Activated CD4-positive, alpha-beta T cell treated with anti-CD3 and anti-CD28 coated beads for 36 hours (primary cell): Measurements from ENCODE around the gene SGIP1. TPM values are rescaled to one million over a fixed set of nuclear protein-coding genes. Genes with fewer than 3 reads are reported as not detected.
"Not testable (repeated sequence)": the region's sequence is repeated elsewhere in the genome, so short reads cannot be mapped to it uniquely, and the experiment has no call there.

ENCODE experiments used
- ATAC-seq: fragments of 200-7000 bp; cut with Tn5 transposase; one replicate; pipeline ENCODE4 v1.10.0; 2021; ENCODE audit warnings: mild to moderate bottlenecking, moderate library complexity
- CTCF ChIA-PET: fragments of 350-600 bp; sonication (Branson Sonifier 250); formaldehyde crosslinking; loops from one replicate; lab custom pipeline; 2021; ENCODE audit warnings: antibody characterized with exemption; lab: Charles Lee
- POLR2A ChIA-PET: fragments of 350-600 bp; sonication (Branson Sonifier 250); formaldehyde crosslinking; loops from one replicate; lab custom pipeline; 2021; ENCODE audit warnings: antibody characterized with exemption, inconsistent platforms; lab: Charles Lee
- DNase-seq: peaks from one replicate; pipeline ENCODE4 v3.0.0-alpha.2; 2020
- H3K27ac Mint-ChIP-seq: one replicate; pipeline ENCODE4 v1.8.0; 2021; ENCODE audit warnings: mixed read lengths
- H3K27me3 Mint-ChIP-seq: one replicate; pipeline ENCODE4 v1.8.0; 2021; ENCODE audit warnings: mixed read lengths
- H3K36me3 Mint-ChIP-seq: one replicate; pipeline ENCODE4 v1.8.0; 2021; ENCODE audit warnings: low read depth, mixed read lengths
- H3K4me1 Mint-ChIP-seq: one replicate; pipeline ENCODE4 v1.8.0; 2021; ENCODE audit warnings: mixed read lengths
- H3K4me3 Mint-ChIP-seq: one replicate; pipeline ENCODE4 v1.8.0; 2021; ENCODE audit warnings: mild to moderate bottlenecking, moderate library complexity, mixed read lengths
- H3K9me3 Mint-ChIP-seq: one replicate; pipeline ENCODE4 v1.8.0; 2021; ENCODE audit warnings: low read depth, mixed read lengths
- intact Hi-C, 2 experiments: fragments of 100-400 bp; cut with DNase I in 1 of 2; cut with micrococcal nuclease in 1 of 2; formaldehyde crosslinking; loops; one replicate each; pipeline versions ENCODE4 v1.14.2 to v1.15.1; 2022 to 2024; cut with DNase I, micrococcal nuclease
- total RNA-seq, 2 experiments: library from RNA; stranded (reverse); gene quantifications; one replicate each; pipeline ENCODE4 v1.2.3, GENCODE V29; 2021

The SGIP1 gene
- total RNA-seq, 2 experiments from 2014 or later = 0.02 to 0.05 TPM

DNA sequence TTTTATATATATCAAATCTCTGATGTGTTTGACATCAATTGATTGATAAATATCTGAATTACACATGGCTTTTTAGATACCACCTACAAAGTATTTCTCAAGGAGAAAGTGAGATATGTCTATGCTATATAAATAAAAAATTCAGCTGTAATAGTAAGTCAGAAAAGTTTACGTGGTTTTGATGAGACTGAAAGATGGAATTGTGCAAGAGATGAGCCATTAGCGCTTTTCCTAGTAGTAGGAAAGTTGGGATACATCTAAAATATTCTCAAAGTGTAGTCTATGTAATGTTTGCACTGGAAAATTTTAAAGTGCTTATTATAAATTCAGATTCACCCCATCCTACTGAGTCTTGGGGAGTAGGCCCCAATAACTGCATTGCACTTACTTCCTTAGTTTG, 49.1 kb downstream of the SGIP1 start:
- Mint-ChIP-seq H3K36me3 (no peaks in the 10 kb centered on the region), H3K27me3 (peaks cover 9% of the 10 kb centered on the region), H3K4me3 (no peak overlapping the region), H3K9me3 (no peaks in the 10 kb centered on the region), H3K27ac (no peak overlapping the region), H3K4me1 (no peaks in the 10 kb centered on the region)
- intact Hi-C loops = no loop called here
- POLR2A ChIA-PET = no interaction called here
- CTCF ChIA-PET = no interaction called here
- no peak for ATAC-seq
- DNase-seq = no peak

DNA sequence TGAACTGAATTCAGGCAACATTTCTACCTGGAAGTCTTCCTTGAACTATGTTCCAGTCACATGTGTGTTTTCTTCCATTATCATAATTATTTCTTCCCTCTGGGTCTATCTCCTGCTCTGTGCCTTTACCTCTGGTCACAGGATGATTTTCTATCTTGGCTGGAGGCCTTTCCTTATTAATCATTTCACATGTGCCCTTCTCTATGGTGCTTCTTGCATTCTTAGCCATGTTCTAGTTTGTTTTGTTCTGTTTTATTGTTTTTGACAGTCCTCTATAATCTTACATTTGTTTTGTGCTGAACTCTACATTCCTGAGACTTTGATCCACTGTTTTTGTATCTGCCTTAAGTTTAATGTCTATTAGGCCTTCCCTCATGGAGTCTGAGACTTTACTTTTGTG, 51.0 kb downstream of the SGIP1 start:
- no peaks in the 10 kb centered on the region for H3K36me3 Mint-ChIP-seq
- CTCF ChIA-PET = interaction anchor here (1.7 kb wide), 1 partner anchor 11 kb away, joined by 6 read pairs; no protein-coding TSS in a partner anchor
- H3K4me3 Mint-ChIP-seq = no peak overlapping the region
- no peaks in the 10 kb centered on the region for H3K4me1 Mint-ChIP-seq
- no peaks in the 10 kb centered on the region for H3K9me3 Mint-ChIP-seq
- H3K27ac Mint-ChIP-seq = no peak overlapping the region
- DNase-seq (no peak), ATAC-seq (no peak)
- peaks cover 7% of the 10 kb centered on the region for H3K27me3 Mint-ChIP-seq
- POLR2A ChIA-PET = no interaction called here
- intact Hi-C loops = no loop called here

DNA sequence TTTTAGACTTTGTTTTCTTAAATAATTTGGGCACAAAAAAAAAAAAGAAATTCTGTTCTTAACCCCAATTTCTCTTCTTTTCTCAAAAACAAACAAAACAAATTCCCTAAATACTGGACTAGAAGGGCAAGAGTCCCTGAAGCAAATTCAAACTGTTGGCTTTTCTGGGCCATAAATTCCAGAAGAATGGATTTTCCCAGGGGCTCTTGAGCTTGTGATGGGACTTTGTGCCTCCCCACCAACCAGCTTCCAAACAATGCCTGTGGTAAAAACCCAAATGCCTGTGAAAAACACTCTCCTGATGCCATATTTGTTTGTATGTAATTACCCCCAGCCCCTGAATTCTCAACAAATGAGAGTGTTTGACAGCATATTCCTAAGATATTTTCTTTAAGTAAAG, 55.4 kb downstream of the SGIP1 start:
- Mint-ChIP-seq H3K27ac (no peak overlapping the region), H3K9me3 (no peaks in the 10 kb centered on the region), H3K4me1 (no peaks in the 10 kb centered on the region), H3K36me3 (no peaks in the 10 kb centered on the region), H3K4me3 (no peak overlapping the region), H3K27me3 (peaks cover 4% of the 10 kb centered on the region)
- CTCF ChIA-PET = no interaction called here
- no peak for DNase-seq
- no peak for ATAC-seq
- intact Hi-C loops = no loop called here
- POLR2A ChIA-PET = no interaction called here

DNA sequence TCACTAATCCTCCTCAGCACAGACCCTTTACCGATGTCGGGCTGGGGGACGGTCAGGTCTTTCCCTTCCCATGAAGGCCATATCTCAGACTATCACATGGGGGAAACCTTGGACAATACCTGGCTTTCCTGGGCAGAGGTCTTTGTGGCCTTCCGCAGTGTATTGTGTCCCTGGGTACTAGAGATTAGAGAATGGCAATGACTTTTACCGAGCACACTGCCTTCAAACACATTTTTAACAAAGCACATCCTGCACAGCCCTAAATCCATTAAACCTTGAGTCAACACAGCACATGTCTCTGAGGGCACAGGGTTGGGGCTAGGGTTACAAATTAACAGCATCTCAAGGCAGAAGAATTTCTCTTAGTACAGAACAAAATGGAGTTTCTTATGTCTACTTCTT, 58.2 kb downstream of the SGIP1 start:
- H3K27me3 Mint-ChIP-seq, ATAC-seq, H3K9me3 Mint-ChIP-seq, H3K4me3 Mint-ChIP-seq, H3K4me1 Mint-ChIP-seq, H3K36me3 Mint-ChIP-seq, DNase-seq, intact Hi-C loops, H3K27ac Mint-ChIP-seq, POLR2A ChIA-PET, CTCF ChIA-PET: not testable (repeated sequence)

DNA sequence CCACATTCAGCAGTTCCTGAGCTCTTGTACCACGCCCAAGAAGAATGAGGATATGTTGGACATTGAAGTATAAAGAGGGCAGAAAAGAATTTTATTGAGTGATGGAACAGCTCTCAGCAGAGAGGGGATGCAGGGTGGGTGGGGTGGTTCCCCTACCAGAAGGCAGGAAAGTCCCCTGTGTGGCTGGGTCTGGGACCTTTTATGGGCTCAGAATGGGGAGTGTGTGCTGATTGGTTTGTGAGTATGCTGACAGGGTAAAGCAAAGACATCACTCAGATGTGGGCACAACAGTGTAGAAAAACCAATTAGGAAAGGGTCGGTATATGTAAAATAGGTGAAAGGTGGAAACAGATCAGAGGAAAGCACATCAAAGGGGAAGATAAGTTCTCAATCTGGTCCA, 62.2 kb downstream of the SGIP1 start:
- ATAC-seq (no peak), DNase-seq (no peak)
- intact Hi-C loops = no loop called here
- no peak overlapping the region for H3K4me3 Mint-ChIP-seq
- peaks cover 1% of the 10 kb centered on the region for H3K9me3 Mint-ChIP-seq
- no peaks in the 10 kb centered on the region for H3K4me1 Mint-ChIP-seq
- H3K27me3 Mint-ChIP-seq = peaks cover 12% of the 10 kb centered on the region
- POLR2A ChIA-PET = no interaction called here
- H3K36me3 Mint-ChIP-seq = no peaks in the 10 kb centered on the region
- H3K27ac Mint-ChIP-seq = no peak overlapping the region
- CTCF ChIA-PET = interaction anchor here (1.5 kb wide), 1 partner anchor 130 kb away, joined by 5 read pairs; no protein-coding TSS in a partner anchor

DNA sequence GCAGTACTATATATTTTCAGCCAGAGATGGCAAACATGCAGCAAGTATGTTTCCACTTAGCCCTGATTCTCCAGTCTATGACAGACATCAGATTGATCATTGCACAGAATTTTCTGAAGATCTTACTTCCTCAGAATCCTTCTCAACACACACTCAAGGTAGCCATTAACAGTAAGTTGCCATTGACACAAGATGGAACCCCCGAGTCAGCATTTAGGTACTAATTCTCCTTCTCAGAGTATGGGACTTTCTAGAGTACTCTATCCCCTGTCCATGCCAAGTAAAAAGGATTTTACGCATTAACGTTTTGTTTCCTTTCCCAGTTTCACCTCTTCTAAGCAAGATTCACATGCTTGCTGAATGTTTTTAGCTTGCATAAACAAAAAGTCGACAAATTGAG, 63.5 kb downstream of the SGIP1 start:
- ChIA-PET POLR2A (no interaction called here), CTCF (no interaction called here)
- Mint-ChIP-seq H3K36me3 (no peaks in the 10 kb centered on the region), H3K4me3 (no peak overlapping the region), H3K27ac (no peak overlapping the region), H3K9me3 (peaks cover 1% of the 10 kb centered on the region), H3K4me1 (no peaks in the 10 kb centered on the region), H3K27me3 (peaks cover 12% of the 10 kb centered on the region)
- no peak for DNase-seq
- intact Hi-C loops = no loop called here
- ATAC-seq = no peak

DNA sequence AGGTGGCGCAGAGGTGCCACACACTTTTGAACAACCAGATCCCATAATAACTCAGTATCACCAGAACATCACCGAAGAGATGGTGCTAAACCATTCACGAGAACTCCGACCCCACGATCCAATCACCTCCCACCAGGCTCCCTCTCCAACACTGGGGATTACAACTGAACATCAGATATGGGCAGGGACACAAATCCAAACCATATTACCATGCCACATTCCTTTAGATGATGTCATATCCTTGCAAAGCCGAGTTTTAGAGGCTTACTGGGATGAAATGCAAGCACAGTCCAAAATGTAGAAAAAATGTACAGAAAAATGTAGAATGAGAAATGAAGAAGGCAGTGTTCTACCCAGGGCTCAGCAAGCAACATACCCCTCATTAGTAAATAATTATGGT, 64.7 kb downstream of the SGIP1 start:
- Mint-ChIP-seq H3K27me3 (peaks cover 12% of the 10 kb centered on the region), H3K4me1 (no peaks in the 10 kb centered on the region), H3K27ac (no peak overlapping the region), H3K4me3 (no peak overlapping the region), H3K9me3 (peaks cover 1% of the 10 kb centered on the region), H3K36me3 (no peaks in the 10 kb centered on the region)
- intact Hi-C loops = no loop called here
- ChIA-PET CTCF (no interaction called here), POLR2A (no interaction called here)
- ATAC-seq (no peak), DNase-seq (no peak)

DNA sequence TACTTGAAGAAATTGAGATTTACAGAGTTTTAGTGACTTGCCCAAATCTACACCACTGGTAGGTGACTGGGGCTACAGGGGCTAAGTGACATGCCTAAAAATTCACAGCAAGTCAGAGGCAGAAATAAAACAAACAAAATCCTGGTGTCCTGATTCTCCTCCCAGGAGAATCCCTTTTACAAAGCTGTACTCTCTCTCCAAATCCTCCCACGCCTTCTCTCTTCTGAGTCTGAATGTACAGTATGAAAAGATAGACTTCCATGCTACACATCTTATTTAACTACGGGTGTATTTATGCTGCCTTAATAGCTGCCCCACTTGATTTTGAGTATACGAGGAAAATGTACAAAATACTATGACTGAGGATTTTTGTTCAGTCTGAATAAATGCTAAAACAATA, 65.4 kb downstream of the SGIP1 start:
- H3K27ac Mint-ChIP-seq = no peak overlapping the region
- ChIA-PET CTCF (interaction anchor here (1.3 kb wide), 1 partner anchor 13 kb away, joined by 3 read pairs; no protein-coding TSS in a partner anchor), POLR2A (no interaction called here)
- H3K9me3 Mint-ChIP-seq = peaks cover 1% of the 10 kb centered on the region
- intact Hi-C loops = no loop called here
- DNase-seq (no peak), ATAC-seq (no peak)
- no peak overlapping the region for H3K4me3 Mint-ChIP-seq
- no peaks in the 10 kb centered on the region for H3K36me3 Mint-ChIP-seq
- H3K27me3 Mint-ChIP-seq = peaks cover 14% of the 10 kb centered on the region
- H3K4me1 Mint-ChIP-seq = no peaks in the 10 kb centered on the region

DNA sequence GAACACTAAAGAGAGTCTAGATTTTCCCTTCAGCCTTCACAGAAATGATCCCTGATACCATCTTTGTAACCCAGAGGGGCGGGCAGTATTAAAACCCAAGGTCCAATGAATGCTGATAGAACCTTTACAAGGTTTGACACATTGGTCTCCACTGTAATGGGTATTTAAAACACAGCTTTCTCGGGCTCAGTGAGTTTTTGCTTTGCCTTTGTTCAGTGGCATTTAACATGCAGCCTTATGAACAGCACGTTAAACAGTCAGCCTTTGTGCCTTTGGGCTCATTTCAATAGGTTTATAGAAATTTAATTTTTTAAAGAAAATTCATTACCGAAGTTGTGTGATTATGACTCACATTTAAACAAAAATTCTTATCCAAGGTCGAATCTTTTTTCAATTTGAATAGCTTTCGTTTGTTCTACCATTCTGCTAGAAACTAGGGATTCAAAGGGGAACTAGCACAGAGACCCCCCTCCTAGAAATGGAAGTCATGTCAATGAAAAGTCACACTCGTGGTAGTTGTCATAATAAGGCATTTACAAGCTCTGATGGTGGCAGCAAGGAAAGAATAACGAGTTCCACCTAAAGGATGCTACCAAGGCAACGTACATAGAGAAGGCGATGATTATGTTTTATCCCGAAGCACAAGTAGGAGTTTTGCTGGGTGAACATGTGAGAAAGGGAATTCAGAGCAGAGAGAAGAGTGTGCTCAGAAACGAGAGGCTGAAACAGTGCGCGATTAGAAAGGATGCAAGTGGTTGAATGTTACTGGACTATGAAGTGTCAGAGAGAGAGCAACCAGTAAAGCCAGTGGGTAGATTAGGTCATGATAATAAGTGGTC, 66.2 kb downstream of the SGIP1 start:
- DNase-seq (no peak), ATAC-seq (no peak)
- Mint-ChIP-seq H3K27ac (no peak overlapping the region), H3K36me3 (no peaks in the 10 kb centered on the region), H3K4me1 (no peaks in the 10 kb centered on the region), H3K27me3 (peaks cover 17% of the 10 kb centered on the region), H3K9me3 (peaks cover 1% of the 10 kb centered on the region), H3K4me3 (no peak overlapping the region)
- ChIA-PET POLR2A (no interaction called here), CTCF (interaction anchor here (1.3 kb wide), 1 partner anchor 12 kb away, joined by 3 read pairs; no protein-coding TSS in a partner anchor)
- intact Hi-C loops = no loop called here

DNA sequence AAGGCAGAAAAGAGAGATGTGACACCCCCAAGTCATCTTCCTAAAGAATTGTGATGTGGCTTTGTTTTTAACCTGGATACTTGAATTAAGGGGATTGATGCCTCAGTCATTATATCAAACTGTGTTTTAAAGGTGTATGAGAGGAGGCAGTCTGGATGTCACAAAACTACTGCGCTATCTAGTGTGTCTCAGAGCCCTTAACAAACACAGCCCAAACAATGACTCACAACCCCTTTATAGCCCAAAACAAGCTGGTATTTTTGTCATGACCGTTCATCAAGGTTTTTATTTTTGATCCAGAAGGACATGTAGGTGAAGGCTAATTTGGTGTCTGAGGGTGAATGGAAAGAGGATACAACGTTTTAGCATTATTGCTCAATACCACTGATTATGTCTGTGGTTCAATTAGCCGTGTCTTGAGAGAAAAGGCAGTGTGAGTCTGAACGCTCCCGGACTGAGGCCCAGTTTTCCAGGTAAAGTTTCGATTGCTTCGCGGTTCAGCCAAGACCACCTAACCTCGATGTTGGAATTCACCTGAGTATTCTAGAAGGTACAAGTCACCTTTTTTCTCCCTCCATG, 71.6 kb downstream of the SGIP1 start:
- H3K27ac Mint-ChIP-seq = no peak overlapping the region
- POLR2A ChIA-PET = interaction anchor here (0.6 kb wide), 1 partner anchor 1951 kb away, joined by 8 read pairs; no protein-coding TSS in a partner anchor
- H3K9me3 Mint-ChIP-seq = no peaks in the 10 kb centered on the region
- H3K27me3 Mint-ChIP-seq = peaks cover 9% of the 10 kb centered on the region
- no peaks in the 10 kb centered on the region for H3K4me1 Mint-ChIP-seq
- no peak overlapping the region for H3K4me3 Mint-ChIP-seq
- ATAC-seq = no peak
- CTCF ChIA-PET = interaction anchor here (1.5 kb wide), 1 partner anchor 102 kb away, joined by 3 read pairs; no protein-coding TSS in a partner anchor
- intact Hi-C loops = loop anchor here (5.0 kb wide), 1 partner anchor 122 kb away; no protein-coding TSS in a partner anchor
- H3K36me3 Mint-ChIP-seq = no peaks in the 10 kb centered on the region
- DNase-seq = no peak

DNA sequence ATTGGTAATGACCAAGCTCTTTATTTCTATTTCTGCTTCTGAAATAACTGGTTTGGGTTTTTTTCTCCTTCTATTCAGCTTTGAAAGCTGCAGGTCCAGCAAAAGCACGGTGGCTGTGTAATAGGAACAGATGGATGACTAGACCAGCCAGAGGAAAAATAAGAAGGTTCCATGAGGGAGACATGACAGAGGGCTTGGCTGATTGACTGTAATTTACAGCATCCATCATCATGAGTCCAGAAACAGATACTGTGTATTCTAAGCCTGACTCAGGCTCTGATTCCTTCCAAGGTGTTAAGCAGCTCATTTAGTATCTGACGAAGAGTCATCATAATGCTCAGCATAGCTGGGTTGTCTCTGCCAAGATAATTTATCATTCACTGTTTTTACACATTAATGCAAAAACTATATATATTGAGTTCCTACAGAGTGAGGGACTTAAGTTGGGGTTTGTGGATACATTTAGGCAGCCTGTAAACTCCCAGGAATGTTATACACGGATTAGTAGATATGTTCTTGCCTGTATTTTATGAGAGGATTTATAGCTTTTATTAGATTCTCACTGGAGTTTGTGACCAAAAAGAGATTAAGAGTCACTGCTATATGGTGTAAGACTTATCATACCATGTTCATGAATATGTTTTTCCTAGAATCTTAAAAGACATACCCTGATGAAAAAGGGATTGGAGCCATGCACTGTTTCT, 72.6 kb downstream of the SGIP1 start:
- DNase-seq (no peak), ATAC-seq (no peak)
- H3K9me3 Mint-ChIP-seq = no peaks in the 10 kb centered on the region
- ChIA-PET POLR2A (interaction anchor here (0.6 kb wide), 1 partner anchor 1950 kb away, joined by 8 read pairs; no protein-coding TSS in a partner anchor), CTCF (interaction anchor here (1.2 to 1.5 kb wide), 3 partner anchors 12 to 119 kb away, joined by 3 to 4 read pairs (median 3); no protein-coding TSS in a partner anchor)
- H3K27me3 Mint-ChIP-seq = peaks cover 11% of the 10 kb centered on the region
- H3K4me3 Mint-ChIP-seq = no peak overlapping the region
- no peaks in the 10 kb centered on the region for H3K4me1 Mint-ChIP-seq
- H3K27ac Mint-ChIP-seq = no peak overlapping the region
- intact Hi-C loops = loop anchor here (5.0 kb wide), 1 partner anchor 121 kb away; no protein-coding TSS in a partner anchor
- H3K36me3 Mint-ChIP-seq = no peaks in the 10 kb centered on the region
